Measurements from ENCODE around the gene CGREF1. TPM values are rescaled to one million over a fixed set of nuclear protein-coding genes. Genes with fewer than 3 reads are reported as not detected.

CGREF1 gene
- total RNA-seq, 1 experiment from 2014 or later: 0.37 TPM

- ChIA-PET CTCF (no interaction called here), POLR2A (ENCODE audit: unreplicated experiment) (no interaction called here)
- Histone ChIP-seq H3F3A (ENCODE audit: insufficient read depth, low read depth) (no peaks in the 10 kb centered on the region; the same call in none of the 2 replicates), H3K36me3 (ENCODE audit: low read depth) (0 out of 2 replicates have a peak, but pooled peaks cover 8% of the 10 kb centered on the region), H2AFZ (no peak overlapping the region), H4K20me1 (ENCODE audit: insufficient read depth) (peaks cover 7% of the 10 kb centered on the region; the same call in 1 of the 2 replicates), H3K79me2 (ENCODE audit: low read depth) (peaks cover 19% of the 10 kb centered on the region), H3K9me3 (ENCODE audit: insufficient read depth, low read depth) (no peaks in the 10 kb centered on the region), H3K4me2 (no peak overlapping the region), H3K9me2 (ENCODE audit: insufficient read depth) (no peaks in the 10 kb centered on the region), H3K4me1 (replicated peaks; ENCODE audit: insufficient read depth) (peaks cover 10% of the 10 kb centered on the region), H3K4me3 (no peak overlapping the region), H3K27me3 (ENCODE audit: insufficient read depth, low read depth) (0 out of 2 replicates have a peak, but pooled peaks cover 3% of the 10 kb centered on the region), H3K27ac (no peak overlapping the region)
- BruUV-seq (replicated peaks): no TSS peak
- intact Hi-C loops (cut with micrococcal nuclease; ENCODE audit: unreplicated experiment): loop anchor here (10.0 kb wide), 1 partner anchor 79 kb away; the partner anchor contains the start of genes ATRAID, CAD and SLC5A6
- TF ChIP-seq CTCF (conservative IDR thresholded peaks at IDR 0.05): no peak
- no peak for TF ChIP-seq EZH2 (IDR thresholded peaks at IDR 0.05; ENCODE audit: low read depth)
- no peak for DNase-seq
Measured at GRCh38 chr2:27135478-27135955, 16.6 kb upstream of the CGREF1 start.

GRCh38 chr2:27134781-27135477, 16.0 kb upstream of the CGREF1 start:
- Histone ChIP-seq H3K27ac (peak overlapping the region; percentile 12; the same call in 1 of the 2 replicates), H3F3A (ENCODE audit: insufficient read depth, low read depth) (peaks cover 3% of the 10 kb centered on the region; the same call in 1 of the 2 replicates), H3K79me2 (ENCODE audit: low read depth) (peaks cover 19% of the 10 kb centered on the region), H3K36me3 (ENCODE audit: low read depth) (0 out of 2 replicates have a peak, but pooled peaks cover 8% of the 10 kb centered on the region), H3K27me3 (ENCODE audit: insufficient read depth, low read depth) (no peaks in the 10 kb centered on the region), H3K4me2 (peak overlapping the region; percentile 89), H3K4me1 (replicated peaks; ENCODE audit: insufficient read depth) (peaks cover 10% of the 10 kb centered on the region), H3K9me3 (ENCODE audit: insufficient read depth, low read depth) (no peaks in the 10 kb centered on the region), H2AFZ (peak overlapping the region; percentile 94), H3K4me3 (peak overlapping the region; percentile 83; the same call in 1 of the 2 replicates), H4K20me1 (ENCODE audit: insufficient read depth) (peaks cover 7% of the 10 kb centered on the region; the same call in 1 of the 2 replicates), H3K9me2 (ENCODE audit: insufficient read depth) (no peaks in the 10 kb centered on the region)
- TF ChIP-seq CTCF (conservative IDR thresholded peaks at IDR 0.05) (no peak), EZH2 (IDR thresholded peaks at IDR 0.05; ENCODE audit: low read depth) (no peak)
- no peak for DNase-seq
- ChIA-PET POLR2A (ENCODE audit: unreplicated experiment) (no interaction called here), CTCF (no interaction called here)
- TSS peak; percentile 74 for BruUV-seq (replicated peaks)
- intact Hi-C loops (cut with micrococcal nuclease; ENCODE audit: unreplicated experiment): loop anchor here (1.0 to 10.0 kb wide), 2 partner anchors 80 to 186 kb away; partner anchors contain the start of genes ATRAID, CAD and SLC5A6

GRCh38 chr2:27133905-27134780, 15.2 kb upstream of the CGREF1 start, which contains the start of gene PREB:
Gene PREB, minus strand, starts transcription at chr2:27134636. Its CDS starts 215 bp downstream, at chr2:27134421.
- Histone ChIP-seq H2AFZ (peak within 1 kb of the TSS; percentile 94), H3K4me1 (replicated peaks; ENCODE audit: insufficient read depth) (peaks cover 10% of the 10 kb centered on the region), H3K27ac (peak within 1 kb of the TSS; percentile 12; the same call in 1 of the 2 replicates), H3F3A (ENCODE audit: insufficient read depth, low read depth) (peaks cover 10% of the 10 kb centered on the region; the same call in 1 of the 2 replicates), H3K27me3 (ENCODE audit: insufficient read depth, low read depth) (no peaks in the 10 kb centered on the region), H3K79me2 (ENCODE audit: low read depth) (peaks cover 19% of the 10 kb centered on the region), H3K9me3 (ENCODE audit: insufficient read depth, low read depth) (no peaks in the 10 kb centered on the region), H3K4me3 (peak within 1 kb of the TSS; percentile 83), H3K36me3 (ENCODE audit: low read depth) (0 out of 2 replicates have a peak, but pooled peaks cover 8% of the 10 kb centered on the region), H4K20me1 (ENCODE audit: insufficient read depth) (peaks cover 7% of the 10 kb centered on the region; the same call in 1 of the 2 replicates), H3K4me2 (peak within 1 kb of the TSS; percentile 89), H3K9me2 (ENCODE audit: insufficient read depth) (no peaks in the 10 kb centered on the region)
- ChIA-PET CTCF (interaction anchor here (0.6 to 1.2 kb wide), 3 partner anchors 57 to 335 kb away, joined by 3 to 4 read pairs (median 3); no protein-coding TSS in a partner anchor), POLR2A (ENCODE audit: unreplicated experiment) (no interaction called here)
- no peak for TF ChIP-seq EZH2 (IDR thresholded peaks at IDR 0.05; ENCODE audit: low read depth)
- no peak; the same call in 1 of the 2 replicates for TF ChIP-seq CTCF (conservative IDR thresholded peaks at IDR 0.05)
- intact Hi-C loops (cut with micrococcal nuclease; ENCODE audit: unreplicated experiment): loop anchor here (1.0 to 10.0 kb wide), 2 partner anchors 81 to 187 kb away; partner anchors contain the start of genes ATRAID, CAD and SLC5A6
- DNase-seq: peak; percentile 88 to 99
- BruUV-seq (replicated peaks): no TSS peak

All from PC-9 (cell line).